GM23338 (cell line): ENCODE measurements around the gene FBXW4. TPM values are rescaled to one million over a fixed set of nuclear protein-coding genes. Genes with fewer than 3 reads are reported as not detected.

Experiments used
- ATAC-seq: fragments of 200-7000 bp; cut with Tn5 transposase; 3 replicates; pipeline ENCODE4 v1.9.1; 2020
- DNase-seq: peaks from one replicate; pipeline ENCODE4 v3.0.0-alpha.2; 2015; ENCODE audit warnings: low spot score
- H2AFZ ChIP-seq: fragments of 200-600 bp; sonication (generic); 2 replicates; pipeline ENCODE4 v1.8.0; 2016; ENCODE audit warnings: antibody characterized with exemption, mild to moderate bottlenecking, moderate library complexity
- H3F3A ChIP-seq: fragments of 200-600 bp; sonication (generic); replicated peaks from 2 replicates; pipeline ENCODE4 v1.8.0; 2017; ENCODE audit warnings: antibody characterized with exemption, mixed run types, low read depth
- H3K27ac ChIP-seq: fragments of 200-600 bp; sonication (generic); 2 replicates; pipeline ENCODE4 v1.6.1; 2016; ENCODE audit warnings: low read depth
- H3K27me3 ChIP-seq: fragments of 200-600 bp; sonication (generic); 2 replicates; pipeline ENCODE4 v1.8.0; 2016; ENCODE audit warnings: mild to moderate bottlenecking, mixed run types, moderate library complexity; ENCODE audit not compliant: insufficient read depth
- H3K36me3 ChIP-seq: fragments of 200-600 bp; sonication (generic); 2 replicates; pipeline ENCODE4 v1.8.0; 2016; ENCODE audit warnings: mild to moderate bottlenecking; ENCODE audit not compliant: insufficient read depth
- H3K4me1 ChIP-seq: fragments of 200-600 bp; sonication (generic); 2 replicates; pipeline ENCODE4 v1.8.0; 2016; ENCODE audit warnings: mild to moderate bottlenecking, moderate library complexity; ENCODE audit not compliant: insufficient read depth
- H3K4me2 ChIP-seq: fragments of 200-600 bp; sonication (generic); 2 replicates; pipeline ENCODE4 v1.7.1; 2017; ENCODE audit warnings: mixed run types
- H3K4me3 ChIP-seq: fragments of 200-600 bp; sonication (generic); 2 replicates; pipeline ENCODE4 v1.6.1; 2016; ENCODE audit warnings: mixed run types
- H3K79me2 ChIP-seq: fragments of 200-600 bp; sonication (generic); replicated peaks from 2 replicates; pipeline ENCODE4 v1.8.0; 2017; ENCODE audit warnings: mild to moderate bottlenecking; ENCODE audit not compliant: insufficient read depth
- H3K9me2 ChIP-seq: fragments of 200-600 bp; sonication (generic); 2 replicates; pipeline ENCODE4 v1.8.0; 2017; ENCODE audit not compliant: insufficient read depth
- H4K20me1 ChIP-seq: fragments of 200-600 bp; sonication (generic); replicated peaks from 2 replicates; pipeline ENCODE4 v1.8.0; 2017; ENCODE audit warnings: mild to moderate bottlenecking; ENCODE audit not compliant: insufficient read depth
- H3K27ac Mint-ChIP-seq: 2 replicates; pipeline ENCODE4 v1.8.0; 2020; ENCODE audit warnings: inconsistent platforms, mild to moderate bottlenecking, moderate library complexity, mixed read lengths
- H3K27me3 Mint-ChIP-seq: 3 replicates; pipeline ENCODE4 v1.8.0; 2022; ENCODE audit warnings: low read depth, mild to moderate bottlenecking, moderate library complexity, mixed read lengths, inconsistent platforms; ENCODE audit not compliant: insufficient read depth, poor library complexity
- H3K36me3 Mint-ChIP-seq: 3 replicates; pipeline ENCODE4 v1.8.0; 2021; ENCODE audit warnings: low read depth, mild to moderate bottlenecking, inconsistent platforms, moderate library complexity, mixed read lengths
- H3K4me1 Mint-ChIP-seq: 3 replicates; pipeline ENCODE4 v1.8.0; 2020; ENCODE audit warnings: mild to moderate bottlenecking, inconsistent platforms, mixed read lengths
- H3K4me3 Mint-ChIP-seq: 3 replicates; pipeline ENCODE4 v1.8.0; 2021; ENCODE audit warnings: moderate library complexity, mild to moderate bottlenecking, inconsistent platforms, mixed read lengths
- H3K9me3 Mint-ChIP-seq: 3 replicates; pipeline ENCODE4 v1.8.0; 2020; ENCODE audit warnings: moderate library complexity, mild to moderate bottlenecking, inconsistent platforms, mixed read lengths
- CTCF ChIP-seq, 2 experiments: fragments of 200-600 bp in 1 of 2; sonication (generic) in 1 of 2; conservative IDR thresholded peaks; 2 replicates each; pipeline versions ENCODE4 v1.5.1 to v1.6.1; 2016 to 2017; ENCODE audit warnings: antibody characterized with exemption in 2 of 2, low read depth in 2 of 2, mild to moderate bottlenecking in 2 of 2, moderate library complexity in 1 of 2
- EZH2 ChIP-seq: fragments of 200-600 bp; sonication (generic); IDR thresholded peaks from one replicate; pipeline ENCODE4 v1.8.0; 2017; ENCODE audit warnings: antibody characterized with exemption, mild to moderate bottlenecking, low read depth; ENCODE audit not compliant: unreplicated experiment
- EZH2phosphoT487 ChIP-seq: fragments of 200-600 bp; sonication (generic); IDR thresholded peaks from one replicate; pipeline ENCODE4 v1.8.1; 2018; ENCODE audit warnings: antibody characterized with exemption; ENCODE audit not compliant: unreplicated experiment
- polyA plus RNA-seq: library from polyadenylated mRNA; unstranded; fragments of >200 nt; fragmentation: Nextera tagmentation; extraction: Ambion mirVana; gene quantifications from 2 replicates; pipeline ENCODE4 v1.2.1, GENCODE V29; 2016
- total RNA-seq: library from RNA; depleted of rRNA; stranded (reverse); fragments of >200 nt; shearing (Covaris generic); gene quantifications from 2 replicates; pipeline ENCODE4 v1.2.3, GENCODE V29; 2014
- TF ChIP-seq, protein P1 (sequence below): IDR thresholded peaks from one replicate; pipeline ENCODE4 v1.6.1; 2018; ENCODE audit warnings: antibody characterized with exemption; ENCODE audit not compliant: unreplicated experiment

Gene FBXW4
- total and polyA plus RNA-seq, 2 experiments from 2014 or later, result 8.0 to 18.6 TPM

DNA sequence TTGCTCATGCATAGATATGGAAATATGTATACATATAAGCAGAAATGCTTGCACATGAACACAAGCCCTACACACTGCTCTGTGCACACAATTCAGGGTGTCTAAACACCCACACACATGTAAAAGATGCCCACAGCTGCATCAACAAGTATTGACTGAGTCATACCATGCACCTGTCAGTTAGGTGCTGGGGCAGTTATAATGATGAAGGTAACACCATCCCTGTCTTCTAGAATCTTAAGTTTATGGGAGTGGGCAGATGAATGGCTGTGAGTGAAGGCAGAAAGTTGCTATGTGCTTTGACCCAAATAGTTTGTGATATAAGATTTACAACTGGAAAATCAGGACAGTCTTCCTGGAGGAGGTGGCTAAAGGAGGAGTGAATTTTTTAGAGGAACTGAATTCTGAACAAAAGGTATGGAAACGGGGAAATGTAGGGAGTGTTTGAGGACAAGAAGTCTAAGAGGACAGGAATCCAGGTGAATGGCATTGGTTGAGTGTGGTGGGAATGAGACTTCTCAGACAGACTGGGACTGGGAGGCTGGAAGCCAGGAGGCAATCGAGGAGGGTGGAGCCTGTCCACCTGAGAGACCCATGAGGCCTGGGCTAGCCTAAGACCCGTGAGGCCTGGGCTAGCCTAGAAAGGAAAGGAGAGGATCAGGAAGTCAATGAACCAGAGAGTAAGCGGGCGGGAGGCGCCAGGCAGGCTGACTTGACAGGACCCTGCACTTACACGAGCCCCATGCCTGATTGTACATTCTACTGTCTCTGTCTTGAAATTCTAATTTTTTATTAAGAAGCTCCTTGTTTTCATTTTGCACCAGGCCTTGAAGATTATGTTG is 127.6 kb downstream of the FBXW4 start (continued):
- TF ChIP-seq, protein P1, sequence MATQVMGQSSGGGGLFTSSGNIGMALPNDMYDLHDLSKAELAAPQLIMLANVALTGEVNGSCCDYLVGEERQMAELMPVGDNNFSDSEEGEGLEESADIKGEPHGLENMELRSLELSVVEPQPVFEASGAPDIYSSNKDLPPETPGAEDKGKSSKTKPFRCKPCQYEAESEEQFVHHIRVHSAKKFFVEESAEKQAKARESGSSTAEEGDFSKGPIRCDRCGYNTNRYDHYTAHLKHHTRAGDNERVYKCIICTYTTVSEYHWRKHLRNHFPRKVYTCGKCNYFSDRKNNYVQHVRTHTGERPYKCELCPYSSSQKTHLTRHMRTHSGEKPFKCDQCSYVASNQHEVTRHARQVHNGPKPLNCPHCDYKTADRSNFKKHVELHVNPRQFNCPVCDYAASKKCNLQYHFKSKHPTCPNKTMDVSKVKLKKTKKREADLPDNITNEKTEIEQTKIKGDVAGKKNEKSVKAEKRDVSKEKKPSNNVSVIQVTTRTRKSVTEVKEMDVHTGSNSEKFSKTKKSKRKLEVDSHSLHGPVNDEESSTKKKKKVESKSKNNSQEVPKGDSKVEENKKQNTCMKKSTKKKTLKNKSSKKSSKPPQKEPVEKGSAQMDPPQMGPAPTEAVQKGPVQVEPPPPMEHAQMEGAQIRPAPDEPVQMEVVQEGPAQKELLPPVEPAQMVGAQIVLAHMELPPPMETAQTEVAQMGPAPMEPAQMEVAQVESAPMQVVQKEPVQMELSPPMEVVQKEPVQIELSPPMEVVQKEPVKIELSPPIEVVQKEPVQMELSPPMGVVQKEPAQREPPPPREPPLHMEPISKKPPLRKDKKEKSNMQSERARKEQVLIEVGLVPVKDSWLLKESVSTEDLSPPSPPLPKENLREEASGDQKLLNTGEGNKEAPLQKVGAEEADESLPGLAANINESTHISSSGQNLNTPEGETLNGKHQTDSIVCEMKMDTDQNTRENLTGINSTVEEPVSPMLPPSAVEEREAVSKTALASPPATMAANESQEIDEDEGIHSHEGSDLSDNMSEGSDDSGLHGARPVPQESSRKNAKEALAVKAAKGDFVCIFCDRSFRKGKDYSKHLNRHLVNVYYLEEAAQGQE, result no peak
- TF ChIP-seq EZH2, result no peak

DNA sequence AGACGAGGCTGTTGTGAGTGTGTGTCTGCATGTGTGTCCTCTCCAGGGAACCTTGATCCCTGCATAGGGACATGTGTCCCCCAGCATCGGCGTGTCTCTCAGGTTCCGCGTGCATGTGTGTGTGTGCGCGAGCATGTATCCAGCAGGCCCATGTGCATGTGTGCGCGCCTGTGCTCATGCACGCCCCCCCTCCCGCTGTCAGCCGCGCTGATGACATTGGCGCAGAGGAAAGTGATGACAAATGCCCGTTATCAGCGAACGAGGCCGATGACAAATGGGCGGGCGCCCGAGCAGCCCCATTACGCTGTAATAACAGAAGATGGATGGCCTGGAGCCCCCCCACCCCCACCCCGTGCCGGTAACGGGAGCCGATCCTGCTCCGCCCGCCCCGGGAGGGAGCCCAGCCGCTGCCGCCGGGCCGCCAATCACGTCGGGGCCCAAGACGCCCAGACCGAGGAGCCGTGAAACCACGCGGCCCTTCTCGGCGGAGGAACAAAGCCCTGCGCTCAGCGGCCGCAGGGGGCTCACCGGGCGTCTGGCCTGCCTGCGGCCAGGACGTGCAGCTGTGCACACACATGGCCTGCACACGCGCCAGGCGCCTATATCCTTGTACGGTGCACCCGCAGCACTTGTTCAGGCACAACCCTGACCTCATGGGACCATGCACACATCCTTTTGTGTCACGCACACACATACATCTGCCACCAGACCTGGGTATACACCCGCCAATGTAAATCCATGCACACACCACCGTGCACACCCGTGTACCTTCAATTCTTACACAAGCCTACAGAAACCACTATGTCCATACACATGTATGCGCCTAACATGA is 128.4 kb downstream of the FBXW4 start:
- Mint-ChIP-seq H3K4me3 (peak overlapping the region; percentile 39; the same call in 2 of the 3 replicates), H3K27ac (no peak overlapping the region), H3K27me3 (peaks cover 44% of the 10 kb centered on the region), H3K4me1 (peaks cover 21% of the 10 kb centered on the region), H3K36me3 (no peaks in the 10 kb centered on the region; the same call in 2 of the 3 replicates), H3K9me3 (no peaks in the 10 kb centered on the region)
- H4K20me1 ChIP-seq, result no peaks in the 10 kb centered on the region
- H3K4me1 ChIP-seq, result peaks cover 11% of the 10 kb centered on the region; the same call in 1 of the 2 replicates
- peaks cover 6% of the 10 kb centered on the region; the same call in 1 of the 2 replicates for H3F3A ChIP-seq
- H3K27me3 ChIP-seq, result peaks cover 57% of the 10 kb centered on the region
- H3K27ac ChIP-seq, result no peak overlapping the region
- H3K4me2 ChIP-seq, result peak overlapping the region; percentile 77
- no peaks in the 10 kb centered on the region for H3K9me2 ChIP-seq
- ATAC-seq (peak; percentile 22), DNase-seq (peak; percentile 77)
- H2AFZ ChIP-seq, result peak overlapping the region; percentile 74
- no peaks in the 10 kb centered on the region; the same call in 1 of the 2 replicates for H3K36me3 ChIP-seq
- TF ChIP-seq EZH2, result no peak
- 0 out of 4 replicates have a peak, but pooled peaks of 1 of the 2 experiments have one; percentile 7 for TF ChIP-seq CTCF (conservative IDR thresholded peaks at IDR 0.05; ENCODE audit: low read depth in 2 of 2)
- TF ChIP-seq EZH2phosphoT487, result no peak
- peak overlapping the region; percentile 49 for H3K4me3 ChIP-seq
- H3K79me2 ChIP-seq, result no peaks in the 10 kb centered on the region
